Measurements from ENCODE around the gene PCNX2. TPM values are rescaled to one million over a fixed set of nuclear protein-coding genes. Genes with fewer than 3 reads are reported as not detected.
"Not testable (repeated sequence)": the region's sequence is repeated elsewhere in the genome, so short reads cannot be mapped to it uniquely, and the experiment has no call there.

PCNX2 gene
- total RNA-seq, 1 donor from 2014 or later, result 25.5 TPM

DNA sequence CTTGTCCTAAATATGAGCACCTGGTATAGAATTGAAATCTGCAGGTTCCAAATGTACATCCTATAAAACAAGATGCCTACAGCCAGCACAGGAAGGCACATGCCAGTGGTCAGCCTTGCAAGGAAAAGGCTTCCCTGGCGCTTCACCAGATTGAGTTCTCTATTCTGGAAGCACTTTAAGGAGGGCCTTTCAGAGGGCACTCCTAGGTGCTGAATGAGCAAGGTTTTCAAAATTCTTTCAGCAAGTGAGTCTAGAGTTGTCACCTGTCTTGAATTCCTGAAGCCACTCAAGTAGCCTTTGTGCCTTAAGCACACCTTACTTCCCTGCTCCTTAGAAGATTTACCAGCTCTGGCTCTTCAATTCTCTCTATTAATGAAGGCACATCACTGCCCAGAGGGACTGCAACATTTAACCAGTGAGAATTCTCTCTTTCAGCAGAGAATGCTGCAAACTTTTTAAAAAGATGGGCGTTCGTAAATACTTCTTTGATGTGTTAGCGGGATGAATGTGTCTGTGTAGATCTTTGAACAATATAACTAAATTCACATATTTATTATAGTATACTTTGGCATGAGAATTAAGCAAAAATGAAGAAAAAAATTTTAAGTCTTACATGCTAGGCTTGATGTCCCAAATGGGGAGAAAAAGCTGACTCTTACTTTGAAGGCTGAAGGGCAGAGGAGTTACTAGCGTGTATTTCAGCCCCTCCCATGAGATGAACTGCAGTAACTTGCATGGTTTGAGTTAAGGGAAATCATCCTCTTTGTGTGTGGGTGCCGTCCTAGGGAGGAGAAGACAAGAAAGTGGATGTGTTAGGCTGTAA is 183.1 kb downstream of the PCNX2 start:
- Mint-ChIP-seq H3K4me1 (ENCODE audit: low read depth, unreplicated experiment) (peaks cover 55% of the 10 kb centered on the region), H3K36me3 (ENCODE audit: low read depth, unreplicated experiment) (peaks cover 6% of the 10 kb centered on the region), H3K4me3 (ENCODE audit: unreplicated experiment) (peak overlapping the region; percentile 51), H3K27me3 (ENCODE audit: low read depth, unreplicated experiment) (no peaks in the 10 kb centered on the region), H3K27ac (ENCODE audit: unreplicated experiment) (peak overlapping the region; percentile 100), H3K9me3 (ENCODE audit: unreplicated experiment) (no peaks in the 10 kb centered on the region)
- Histone ChIP-seq H3K4me3 (ENCODE audit: insufficient read depth, low read depth, low read length) (peak overlapping the region; percentile 19), H3K27ac (ENCODE audit: low read depth, low read length) (peak overlapping the region; percentile 98), H3K4me2 (ENCODE audit: low read length) (peak overlapping the region; percentile 88), H3K36me3 (ENCODE audit: insufficient read depth, low read length) (no peaks in the 10 kb centered on the region), H4K20me1 (ENCODE audit: insufficient read depth, low read length) (no peaks in the 10 kb centered on the region), H3K9ac (ENCODE audit: low read length) (peak overlapping the region; percentile 91), H3K79me2 (ENCODE audit: insufficient read depth, low read length) (no peaks in the 10 kb centered on the region), H3K4me1 (ENCODE audit: insufficient read depth, low read length) (peaks cover 30% of the 10 kb centered on the region), H3K27me3 (ENCODE audit: insufficient read depth, low read length) (no peaks in the 10 kb centered on the region), H3K9me3 (ENCODE audit: insufficient read depth, low read depth, low read length) (no peaks in the 10 kb centered on the region), H2AFZ (ENCODE audit: low read depth, low read length) (no peak overlapping the region)
- no peak for TF ChIP-seq EZH2 (IDR thresholded peaks at IDR 0.05; ENCODE audit: insufficient read depth, low read length)
- TF ChIP-seq, protein P1, sequence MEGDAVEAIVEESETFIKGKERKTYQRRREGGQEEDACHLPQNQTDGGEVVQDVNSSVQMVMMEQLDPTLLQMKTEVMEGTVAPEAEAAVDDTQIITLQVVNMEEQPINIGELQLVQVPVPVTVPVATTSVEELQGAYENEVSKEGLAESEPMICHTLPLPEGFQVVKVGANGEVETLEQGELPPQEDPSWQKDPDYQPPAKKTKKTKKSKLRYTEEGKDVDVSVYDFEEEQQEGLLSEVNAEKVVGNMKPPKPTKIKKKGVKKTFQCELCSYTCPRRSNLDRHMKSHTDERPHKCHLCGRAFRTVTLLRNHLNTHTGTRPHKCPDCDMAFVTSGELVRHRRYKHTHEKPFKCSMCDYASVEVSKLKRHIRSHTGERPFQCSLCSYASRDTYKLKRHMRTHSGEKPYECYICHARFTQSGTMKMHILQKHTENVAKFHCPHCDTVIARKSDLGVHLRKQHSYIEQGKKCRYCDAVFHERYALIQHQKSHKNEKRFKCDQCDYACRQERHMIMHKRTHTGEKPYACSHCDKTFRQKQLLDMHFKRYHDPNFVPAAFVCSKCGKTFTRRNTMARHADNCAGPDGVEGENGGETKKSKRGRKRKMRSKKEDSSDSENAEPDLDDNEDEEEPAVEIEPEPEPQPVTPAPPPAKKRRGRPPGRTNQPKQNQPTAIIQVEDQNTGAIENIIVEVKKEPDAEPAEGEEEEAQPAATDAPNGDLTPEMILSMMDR (IDR thresholded peaks at IDR 0.05; ENCODE audit: insufficient read depth, low read depth, low read length), result no peak
- FAIRE-seq (no peak), DNase-seq (ENCODE audit: low read depth) (peak; percentile 49)

DNA sequence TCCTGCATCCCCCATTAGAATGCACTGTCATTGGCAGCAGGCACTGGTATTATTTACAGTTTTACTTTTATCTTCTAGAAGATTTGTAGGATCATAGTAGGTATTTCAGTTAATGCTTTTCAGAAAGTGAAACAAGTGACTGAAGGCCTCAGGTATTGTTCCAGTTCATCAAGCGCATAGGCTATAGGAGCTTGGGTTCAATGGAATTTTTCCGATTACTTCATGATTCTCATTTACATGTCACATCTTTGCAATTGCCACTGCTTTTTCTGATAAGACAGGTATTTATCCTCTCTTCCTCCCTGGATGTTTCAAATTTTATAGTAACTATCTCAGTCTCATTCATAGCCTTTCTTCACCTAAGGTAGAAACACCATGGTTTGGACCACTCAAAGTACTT is 183.8 kb downstream of the PCNX2 start:
- Mint-ChIP-seq H3K4me1 (ENCODE audit: low read depth, unreplicated experiment) (peaks cover 61% of the 10 kb centered on the region), H3K27ac (ENCODE audit: unreplicated experiment) (peak overlapping the region; percentile 100), H3K4me3 (ENCODE audit: unreplicated experiment) (peak overlapping the region; percentile 34), H3K36me3 (ENCODE audit: low read depth, unreplicated experiment) (peaks cover 6% of the 10 kb centered on the region), H3K27me3 (ENCODE audit: low read depth, unreplicated experiment) (no peaks in the 10 kb centered on the region), H3K9me3 (ENCODE audit: unreplicated experiment) (no peaks in the 10 kb centered on the region)
- H3K79me2 ChIP-seq (ENCODE audit: insufficient read depth, low read length), result no peaks in the 10 kb centered on the region
- TF ChIP-seq, protein P1 (IDR thresholded peaks at IDR 0.05; ENCODE audit: insufficient read depth, low read depth, low read length), result no peak
- no peak for TF ChIP-seq EZH2 (IDR thresholded peaks at IDR 0.05; ENCODE audit: insufficient read depth, low read length)
- no peak overlapping the region for H3K4me3 ChIP-seq (ENCODE audit: insufficient read depth, low read depth, low read length)
- H3K9ac ChIP-seq (ENCODE audit: low read length), result no peak overlapping the region
- no peaks in the 10 kb centered on the region for H3K9me3 ChIP-seq (ENCODE audit: insufficient read depth, low read depth, low read length)
- peaks cover 36% of the 10 kb centered on the region for H3K4me1 ChIP-seq (ENCODE audit: insufficient read depth, low read length)
- H3K27me3 ChIP-seq (ENCODE audit: insufficient read depth, low read length), result no peaks in the 10 kb centered on the region
- peak; percentile 37 for FAIRE-seq
- no peaks in the 10 kb centered on the region for H3K36me3 ChIP-seq (ENCODE audit: insufficient read depth, low read length)
- DNase-seq (ENCODE audit: low read depth), result no peak
- peak overlapping the region; percentile 98 for H3K27ac ChIP-seq (ENCODE audit: low read depth, low read length)
- no peak overlapping the region for H3K4me2 ChIP-seq (ENCODE audit: low read length)
- H4K20me1 ChIP-seq (ENCODE audit: insufficient read depth, low read length), result no peaks in the 10 kb centered on the region
- H2AFZ ChIP-seq (ENCODE audit: low read depth, low read length), result no peak overlapping the region

DNA sequence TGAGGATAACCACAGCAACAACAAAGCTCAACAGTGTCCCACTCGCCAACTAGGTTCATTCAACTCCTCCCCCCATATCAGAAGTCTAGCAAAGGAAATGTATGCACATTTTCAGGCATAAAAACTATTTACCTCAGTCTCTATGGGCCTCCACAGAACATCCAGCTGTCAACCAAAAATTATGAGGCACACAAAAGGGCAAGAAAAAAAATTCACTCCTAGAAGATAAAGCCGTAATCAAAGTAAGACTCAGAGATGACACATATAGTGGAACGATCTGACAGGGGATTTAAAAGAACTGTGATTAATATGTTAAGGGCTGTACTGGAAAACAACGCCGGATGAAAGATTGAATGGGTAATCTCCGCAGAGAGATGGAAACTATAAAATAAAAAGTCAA is 186.4 kb downstream of the PCNX2 start:
- FAIRE-seq (no peak), DNase-seq (ENCODE audit: low read depth) (peak; percentile 59)
- Mint-ChIP-seq H3K27me3 (ENCODE audit: low read depth, unreplicated experiment) (no peaks in the 10 kb centered on the region), H3K4me3 (ENCODE audit: unreplicated experiment) (no peak overlapping the region), H3K27ac (ENCODE audit: unreplicated experiment) (peak overlapping the region; percentile 60), H3K36me3 (ENCODE audit: low read depth, unreplicated experiment) (peaks cover 9% of the 10 kb centered on the region), H3K9me3 (ENCODE audit: unreplicated experiment) (peaks cover 2% of the 10 kb centered on the region), H3K4me1 (ENCODE audit: low read depth, unreplicated experiment) (peaks cover 55% of the 10 kb centered on the region)
- TF ChIP-seq EZH2 (IDR thresholded peaks at IDR 0.05; ENCODE audit: insufficient read depth, low read length), result no peak
- TF ChIP-seq, protein P1 (IDR thresholded peaks at IDR 0.05; ENCODE audit: insufficient read depth, low read depth, low read length), result no peak
- Histone ChIP-seq H3K27me3 (ENCODE audit: insufficient read depth, low read length) (no peaks in the 10 kb centered on the region), H3K36me3 (ENCODE audit: insufficient read depth, low read length) (no peaks in the 10 kb centered on the region), H3K79me2 (ENCODE audit: insufficient read depth, low read length) (no peaks in the 10 kb centered on the region), H4K20me1 (ENCODE audit: insufficient read depth, low read length) (no peaks in the 10 kb centered on the region), H3K4me2 (ENCODE audit: low read length) (no peak overlapping the region), H3K9me3 (ENCODE audit: insufficient read depth, low read depth, low read length) (no peaks in the 10 kb centered on the region), H2AFZ (ENCODE audit: low read depth, low read length) (no peak overlapping the region), H3K9ac (ENCODE audit: low read length) (no peak overlapping the region), H3K27ac (ENCODE audit: low read depth, low read length) (no peak overlapping the region), H3K4me3 (ENCODE audit: insufficient read depth, low read depth, low read length) (no peak overlapping the region), H3K4me1 (ENCODE audit: insufficient read depth, low read length) (peaks cover 28% of the 10 kb centered on the region)

DNA sequence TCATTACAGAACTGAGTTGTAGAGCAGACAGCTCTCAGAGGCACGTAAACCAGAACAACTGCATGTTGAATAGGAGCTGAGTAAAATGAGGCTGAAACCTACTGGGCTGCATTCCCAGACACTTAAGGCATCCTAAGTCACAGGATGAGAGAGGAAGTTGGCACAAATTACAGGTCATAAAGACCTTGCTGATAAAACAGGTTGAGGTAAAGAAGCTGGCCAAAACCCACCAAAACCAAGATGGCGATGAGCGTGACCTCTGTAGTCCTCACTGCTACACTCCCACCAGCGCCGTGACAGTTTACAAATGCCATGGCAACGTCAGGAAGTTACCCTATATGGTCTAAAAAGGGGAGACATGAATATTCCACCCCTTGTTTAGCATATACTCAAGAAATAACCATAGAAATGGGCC is 187.8 kb downstream of the PCNX2 start:
- not testable (repeated sequence) for H3K27me3 Mint-ChIP-seq (ENCODE audit: low read depth, unreplicated experiment); H3K9me3 Mint-ChIP-seq (ENCODE audit: unreplicated experiment); H3K36me3 Mint-ChIP-seq (ENCODE audit: low read depth, unreplicated experiment); H3K9me3 ChIP-seq (ENCODE audit: insufficient read depth, low read depth, low read length); H3K79me2 ChIP-seq (ENCODE audit: insufficient read depth, low read length); H3K27me3 ChIP-seq (ENCODE audit: insufficient read depth, low read length); FAIRE-seq; H3K4me3 ChIP-seq (ENCODE audit: insufficient read depth, low read depth, low read length); H3K4me3 Mint-ChIP-seq (ENCODE audit: unreplicated experiment); H4K20me1 ChIP-seq (ENCODE audit: insufficient read depth, low read length); H3K36me3 ChIP-seq (ENCODE audit: insufficient read depth, low read length)
- Histone ChIP-seq H2AFZ (ENCODE audit: low read depth, low read length) (peak overlapping the region; percentile 22), H3K4me1 (ENCODE audit: insufficient read depth, low read length) (peaks cover 16% of the 10 kb centered on the region), H3K9ac (ENCODE audit: low read length) (peak overlapping the region; percentile 33), H3K27ac (ENCODE audit: low read depth, low read length) (peak overlapping the region; percentile 51), H3K4me2 (ENCODE audit: low read length) (peak overlapping the region; percentile 2)
- Mint-ChIP-seq H3K27ac (ENCODE audit: unreplicated experiment) (peak overlapping the region; percentile 81), H3K4me1 (ENCODE audit: low read depth, unreplicated experiment) (peaks cover 42% of the 10 kb centered on the region)
- DNase-seq (ENCODE audit: low read depth), result peak; percentile 92

Measured in astrocyte (in vitro differentiated cells and primary cell).